Progenitor cell of endocrine pancreas (in vitro differentiated cells): ENCODE results near the gene GRPEL2. TPM values are rescaled to one million over a fixed set of nuclear protein-coding genes. Genes with fewer than 3 reads are reported as not detected.

ENCODE experiments used
- DNase-seq: peaks from one replicate; pipeline ENCODE4 v3.0.0; 2021; ENCODE audit warnings: low spot score; ENCODE audit not compliant: unreplicated experiment
- H3K27ac Mint-ChIP-seq: 2 replicates; pipeline ENCODE4 v1.8.0; 2021; ENCODE audit warnings: mild to moderate bottlenecking, moderate library complexity, mixed read lengths
- H3K27me3 Mint-ChIP-seq: 2 replicates; pipeline ENCODE4 v1.8.0; 2021; ENCODE audit warnings: mixed read lengths
- H3K36me3 Mint-ChIP-seq: 2 replicates; pipeline ENCODE4 v1.8.0; 2022; ENCODE audit warnings: mixed read lengths; ENCODE audit not compliant: insufficient read depth
- H3K4me1 Mint-ChIP-seq: 2 replicates; pipeline ENCODE4 v1.8.0; 2021; ENCODE audit warnings: low read depth, mixed read lengths
- H3K4me3 Mint-ChIP-seq: 2 replicates; pipeline ENCODE4 v1.8.0; 2021; ENCODE audit warnings: low read depth, mild to moderate bottlenecking, moderate library complexity, mixed read lengths
- H3K9me3 Mint-ChIP-seq: 2 replicates; pipeline ENCODE4 v1.8.0; 2021; ENCODE audit warnings: low read depth, mixed read lengths
- total RNA-seq: library from RNA; stranded (reverse); gene quantifications from 2 replicates; pipeline ENCODE4 v1.2.1, GENCODE V29; 2021
- TF ChIP-seq, protein P1 (sequence below): fragments of 200-600 bp; sonication (generic); IDR thresholded peaks from one replicate; pipeline ENCODE4 v1.5.0; 2021; ENCODE audit warnings: antibody characterized with exemption, mild to moderate bottlenecking; ENCODE audit not compliant: unreplicated experiment

GRPEL2 gene
- total RNA-seq, 1 donor from 2014 or later: 17.6 TPM

DNA sequence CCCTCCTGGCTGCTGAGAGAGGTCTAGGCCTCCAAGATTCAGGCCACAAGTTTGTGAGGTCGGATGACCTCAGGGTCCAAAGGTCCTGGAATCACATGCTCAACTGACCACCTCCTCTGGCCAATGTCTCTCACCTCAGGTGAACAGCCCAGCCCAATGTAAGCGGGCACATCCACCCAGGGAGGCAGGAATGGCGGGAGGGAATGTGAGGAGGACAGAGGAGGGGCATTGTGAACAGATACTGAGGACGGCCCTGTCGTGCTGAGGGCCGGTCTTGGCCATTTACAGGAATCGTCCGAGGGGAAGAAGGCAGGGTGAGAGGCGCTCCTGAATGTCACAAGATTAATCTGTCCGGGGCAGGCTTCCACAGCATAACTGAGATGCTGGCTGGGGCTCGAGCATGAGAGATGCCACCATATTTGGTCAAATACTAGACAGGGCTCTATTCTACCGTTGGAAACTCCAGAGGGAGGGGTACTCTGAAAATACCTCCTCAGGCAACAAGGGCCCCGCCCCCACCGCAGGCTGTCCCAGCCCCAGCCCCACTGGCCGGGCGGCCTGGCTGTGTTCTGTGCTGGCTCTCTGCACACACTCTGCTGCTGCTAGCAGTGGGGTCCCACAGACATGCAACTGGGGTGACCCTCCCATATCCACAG, 35.3 kb downstream of the GRPEL2 start:
- H3K9me3 Mint-ChIP-seq: no peaks in the 10 kb centered on the region
- H3K4me1 Mint-ChIP-seq: peaks cover 2% of the 10 kb centered on the region
- TF ChIP-seq, protein P1, sequence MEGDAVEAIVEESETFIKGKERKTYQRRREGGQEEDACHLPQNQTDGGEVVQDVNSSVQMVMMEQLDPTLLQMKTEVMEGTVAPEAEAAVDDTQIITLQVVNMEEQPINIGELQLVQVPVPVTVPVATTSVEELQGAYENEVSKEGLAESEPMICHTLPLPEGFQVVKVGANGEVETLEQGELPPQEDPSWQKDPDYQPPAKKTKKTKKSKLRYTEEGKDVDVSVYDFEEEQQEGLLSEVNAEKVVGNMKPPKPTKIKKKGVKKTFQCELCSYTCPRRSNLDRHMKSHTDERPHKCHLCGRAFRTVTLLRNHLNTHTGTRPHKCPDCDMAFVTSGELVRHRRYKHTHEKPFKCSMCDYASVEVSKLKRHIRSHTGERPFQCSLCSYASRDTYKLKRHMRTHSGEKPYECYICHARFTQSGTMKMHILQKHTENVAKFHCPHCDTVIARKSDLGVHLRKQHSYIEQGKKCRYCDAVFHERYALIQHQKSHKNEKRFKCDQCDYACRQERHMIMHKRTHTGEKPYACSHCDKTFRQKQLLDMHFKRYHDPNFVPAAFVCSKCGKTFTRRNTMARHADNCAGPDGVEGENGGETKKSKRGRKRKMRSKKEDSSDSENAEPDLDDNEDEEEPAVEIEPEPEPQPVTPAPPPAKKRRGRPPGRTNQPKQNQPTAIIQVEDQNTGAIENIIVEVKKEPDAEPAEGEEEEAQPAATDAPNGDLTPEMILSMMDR: no peak
- no peak overlapping the region for H3K4me3 Mint-ChIP-seq
- H3K27me3 Mint-ChIP-seq: no peaks in the 10 kb centered on the region
- no peak for DNase-seq
- no peak overlapping the region for H3K27ac Mint-ChIP-seq
- H3K36me3 Mint-ChIP-seq: no peaks in the 10 kb centered on the region

DNA sequence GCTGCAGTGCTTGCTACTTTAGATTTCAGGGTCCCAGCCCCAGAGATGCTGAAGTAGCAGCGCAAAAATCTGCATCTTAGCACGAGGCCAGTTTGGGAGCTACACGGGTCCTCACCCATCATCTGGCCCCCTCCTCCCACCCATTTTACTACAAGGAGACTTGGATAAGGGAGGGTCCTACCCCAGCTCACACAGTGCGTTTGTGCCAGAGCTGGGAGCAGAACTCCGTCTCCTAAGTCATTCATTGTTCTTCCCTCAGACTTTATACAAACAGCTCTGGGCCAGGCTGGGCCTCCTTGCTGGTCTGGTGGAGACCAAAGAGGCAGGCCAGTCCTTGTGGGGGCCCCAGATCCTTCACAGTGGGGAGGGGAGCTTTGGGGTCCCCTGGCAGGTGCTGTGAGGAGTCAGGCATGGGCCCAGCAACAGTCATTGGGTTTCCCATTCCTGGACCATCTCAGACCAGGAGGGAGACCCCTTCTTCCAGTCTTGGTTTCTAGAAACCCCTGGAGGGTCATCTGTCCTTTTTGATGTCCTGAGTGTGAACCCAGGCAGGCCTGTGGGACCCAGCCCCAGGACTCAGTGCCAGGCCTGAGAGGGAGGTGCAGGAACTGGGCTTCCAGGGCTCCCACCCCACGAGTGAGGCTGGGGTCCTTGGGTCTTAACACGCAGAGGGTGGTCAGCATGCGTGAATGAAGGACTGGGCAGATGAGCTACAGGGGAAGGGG, 36.1 kb downstream of the GRPEL2 start:
- no peak for DNase-seq
- peaks cover 2% of the 10 kb centered on the region for H3K4me1 Mint-ChIP-seq

DNA sequence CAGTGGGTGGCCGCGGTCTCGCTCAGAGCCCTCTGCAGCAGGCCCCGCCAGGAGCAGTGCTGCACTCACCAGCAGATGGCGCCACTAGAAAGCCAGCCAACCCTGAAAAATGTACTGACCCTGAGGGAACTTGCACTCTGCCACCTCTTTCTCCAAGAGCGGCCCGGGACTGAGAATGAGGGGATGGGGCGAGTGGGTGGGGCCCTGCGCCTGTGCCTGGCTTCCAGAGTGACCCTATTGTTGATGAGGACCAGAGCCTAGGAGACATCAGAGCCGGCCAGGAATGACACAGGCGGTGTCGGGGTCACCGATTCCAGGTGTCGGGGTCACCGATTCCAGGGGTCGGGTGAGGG, 36.7 kb downstream of the GRPEL2 start:
- Mint-ChIP-seq H3K9me3 (no peaks in the 10 kb centered on the region), H3K27me3 (no peaks in the 10 kb centered on the region), H3K4me1 (peaks cover 2% of the 10 kb centered on the region), H3K36me3 (no peaks in the 10 kb centered on the region), H3K27ac (no peak overlapping the region), H3K4me3 (no peak overlapping the region)
- TF ChIP-seq, protein P1: peak; percentile 92
- peak; percentile 76 for DNase-seq

More for the DNA sequence above, 36.1 kb downstream of the GRPEL2 start:
- no peaks in the 10 kb centered on the region for H3K27me3 Mint-ChIP-seq
- H3K4me3 Mint-ChIP-seq: no peak overlapping the region
- TF ChIP-seq, protein P1: no peak
- no peaks in the 10 kb centered on the region for H3K36me3 Mint-ChIP-seq
- H3K9me3 Mint-ChIP-seq: no peaks in the 10 kb centered on the region
- no peak overlapping the region for H3K27ac Mint-ChIP-seq

DNA sequence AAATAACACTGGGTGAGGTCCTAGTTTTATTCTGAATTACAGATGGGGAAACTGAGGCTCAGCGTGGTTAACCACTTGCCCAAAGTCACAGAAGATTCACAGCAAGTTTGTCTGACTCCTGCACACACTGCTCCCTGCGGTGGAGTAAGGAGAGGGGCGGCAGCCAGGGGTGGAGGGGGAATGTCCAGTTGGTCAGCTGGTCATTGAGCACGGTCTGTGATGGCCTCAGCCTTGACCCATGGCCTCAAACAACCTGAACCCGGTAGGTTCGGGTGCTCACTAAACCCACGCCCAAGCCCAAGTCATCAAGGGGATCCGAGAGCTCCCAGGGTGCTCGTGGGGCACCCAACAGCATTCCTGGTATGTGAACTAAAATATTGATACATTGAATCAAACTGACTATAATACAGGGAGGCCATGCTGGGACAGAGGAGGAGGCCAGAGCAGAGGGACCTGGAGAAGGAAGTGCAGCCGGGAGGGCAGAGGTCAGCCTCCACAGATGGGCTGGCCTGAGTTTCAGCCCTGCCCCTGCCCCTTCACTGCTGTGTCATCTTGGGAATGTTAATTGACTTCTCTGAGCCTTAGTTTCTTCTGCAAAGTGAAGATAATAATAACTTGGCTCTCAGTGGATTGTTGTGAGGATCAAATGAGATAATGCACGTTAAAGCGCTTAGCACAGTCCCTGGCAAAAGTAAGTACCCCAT, 37.4 kb downstream of the GRPEL2 start:
- no peak overlapping the region for H3K4me3 Mint-ChIP-seq
- H3K36me3 Mint-ChIP-seq: no peaks in the 10 kb centered on the region
- no peak for DNase-seq
- TF ChIP-seq, protein P1: no peak
- no peak overlapping the region for H3K27ac Mint-ChIP-seq
- H3K27me3 Mint-ChIP-seq: no peaks in the 10 kb centered on the region
- no peaks in the 10 kb centered on the region for H3K9me3 Mint-ChIP-seq
- H3K4me1 Mint-ChIP-seq: peaks cover 2% of the 10 kb centered on the region

DNA sequence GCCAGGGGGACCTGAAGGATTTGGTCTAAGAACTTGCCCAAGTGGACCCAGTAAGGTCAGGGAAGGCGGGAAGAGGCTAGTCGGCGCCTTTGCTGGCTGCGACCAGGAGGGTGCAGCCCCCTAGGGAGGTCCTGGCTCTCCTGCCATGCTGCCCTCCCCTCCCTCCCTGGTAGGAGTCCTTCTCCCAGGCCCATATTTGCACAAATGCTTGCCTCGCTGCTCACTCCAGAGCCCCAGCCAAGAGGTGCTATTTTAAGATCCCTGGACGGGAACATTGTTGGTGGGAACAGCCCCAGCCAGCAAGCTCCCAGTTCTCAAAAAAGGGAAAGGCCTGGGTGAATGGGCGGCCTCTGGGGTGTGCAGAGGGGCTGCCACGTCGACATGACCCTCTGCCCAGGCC, 38.1 kb downstream of the GRPEL2 start:
- H3K27me3 Mint-ChIP-seq: no peaks in the 10 kb centered on the region
- H3K27ac Mint-ChIP-seq: no peak overlapping the region
- H3K4me1 Mint-ChIP-seq: peaks cover 2% of the 10 kb centered on the region
- H3K4me3 Mint-ChIP-seq: no peak overlapping the region
- TF ChIP-seq, protein P1: no peak
- no peaks in the 10 kb centered on the region for H3K36me3 Mint-ChIP-seq
- DNase-seq: no peak
- no peaks in the 10 kb centered on the region for H3K9me3 Mint-ChIP-seq
